ENCODE results near the gene C17orf113. TPM values are rescaled to one million over a fixed set of nuclear protein-coding genes. Genes with fewer than 3 reads are reported as not detected.

The C17orf113 gene
- total RNA-seq (2014; rRNA removed; shearing (Covaris generic)): 2.9 and 3.2 TPM in 2 replicates

DNA sequence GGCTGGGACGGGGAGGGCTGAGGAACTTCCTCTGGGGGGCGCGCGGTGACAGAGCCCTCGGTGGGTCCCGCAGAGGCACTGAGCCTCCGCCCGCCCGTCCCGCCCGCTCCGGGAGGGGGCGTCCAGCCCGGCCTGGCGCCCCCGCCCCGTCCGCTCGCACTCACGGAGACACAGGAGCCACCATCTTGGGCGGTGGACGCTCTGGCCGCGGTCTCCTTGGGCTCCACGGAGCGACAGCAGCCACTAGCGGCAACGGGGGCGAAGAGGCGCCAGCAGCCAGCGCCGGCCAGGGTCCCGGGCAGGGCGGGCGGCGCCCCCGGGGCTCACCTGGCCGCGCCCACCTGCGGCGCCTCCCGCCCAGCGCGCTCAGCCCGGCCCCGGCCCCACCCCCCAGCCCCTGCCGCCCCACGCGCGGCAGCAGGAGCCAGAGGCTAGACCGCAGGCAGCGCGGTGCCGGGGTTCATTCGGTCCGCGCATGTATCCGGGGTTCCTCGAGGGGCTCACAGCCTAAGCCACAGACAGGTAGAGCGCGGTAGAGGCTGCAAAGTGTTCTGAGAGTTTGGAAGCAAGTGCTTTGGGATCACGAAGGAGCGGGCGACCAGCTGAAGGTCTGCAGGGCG, at the start of gene C17orf113:
C17orf113 (minus strand) TSS at position 209 of the 620 bp plus-strand sequence. CDS start 7,225 bp downstream, outside the sequence.

DNA sequence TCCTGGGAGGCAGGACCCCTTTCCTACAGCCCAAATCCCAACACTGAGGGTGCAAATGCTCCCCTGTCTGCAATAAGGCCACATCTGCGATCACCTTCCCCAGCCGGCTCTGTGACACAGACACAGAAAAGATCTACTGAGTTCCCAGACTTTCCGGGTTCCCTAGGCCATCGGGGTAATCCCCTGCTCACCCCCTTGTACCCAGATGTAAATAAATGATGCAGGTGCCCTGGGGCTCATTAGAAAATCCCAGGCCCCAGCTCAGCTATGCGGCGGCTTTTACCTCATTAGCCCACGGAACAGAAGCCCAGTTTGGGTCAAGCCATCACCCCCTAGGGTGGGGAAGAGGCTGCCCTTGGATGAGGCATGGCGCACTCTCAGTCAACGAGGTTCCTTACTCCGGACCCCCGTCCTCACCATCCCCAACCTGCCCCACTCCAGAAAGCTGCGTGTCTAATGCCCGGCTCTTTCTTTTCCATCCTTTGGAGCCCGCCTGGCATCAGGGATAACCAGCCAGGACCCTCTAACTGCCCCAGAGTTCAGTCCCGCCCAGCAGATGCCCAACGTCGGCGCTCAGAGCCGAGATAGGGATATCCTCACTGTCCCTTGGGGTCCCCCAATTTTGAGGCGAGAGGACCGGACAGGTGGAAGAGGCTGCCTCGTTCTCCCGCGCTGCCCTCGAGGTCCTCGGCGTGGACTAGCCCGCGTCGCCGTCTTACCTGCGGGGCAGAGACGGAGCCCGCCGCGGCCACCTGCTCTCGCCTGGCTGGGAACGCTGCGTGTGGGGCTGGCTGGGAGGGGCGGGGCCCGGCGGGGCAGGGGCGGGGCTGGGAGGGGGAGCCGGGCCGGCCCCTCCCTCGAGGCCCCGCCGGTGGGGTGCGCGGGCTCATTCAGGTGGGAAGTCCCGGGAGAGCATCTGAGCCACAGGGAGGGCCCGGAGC, 47.6 kb upstream of the C17orf113 start, which contains the start of gene ZNF385C:
ZNF385C (minus strand) TSS at position 783 of the 941 bp plus-strand sequence. CDS start 35,417 bp downstream, outside the sequence.

DNA sequence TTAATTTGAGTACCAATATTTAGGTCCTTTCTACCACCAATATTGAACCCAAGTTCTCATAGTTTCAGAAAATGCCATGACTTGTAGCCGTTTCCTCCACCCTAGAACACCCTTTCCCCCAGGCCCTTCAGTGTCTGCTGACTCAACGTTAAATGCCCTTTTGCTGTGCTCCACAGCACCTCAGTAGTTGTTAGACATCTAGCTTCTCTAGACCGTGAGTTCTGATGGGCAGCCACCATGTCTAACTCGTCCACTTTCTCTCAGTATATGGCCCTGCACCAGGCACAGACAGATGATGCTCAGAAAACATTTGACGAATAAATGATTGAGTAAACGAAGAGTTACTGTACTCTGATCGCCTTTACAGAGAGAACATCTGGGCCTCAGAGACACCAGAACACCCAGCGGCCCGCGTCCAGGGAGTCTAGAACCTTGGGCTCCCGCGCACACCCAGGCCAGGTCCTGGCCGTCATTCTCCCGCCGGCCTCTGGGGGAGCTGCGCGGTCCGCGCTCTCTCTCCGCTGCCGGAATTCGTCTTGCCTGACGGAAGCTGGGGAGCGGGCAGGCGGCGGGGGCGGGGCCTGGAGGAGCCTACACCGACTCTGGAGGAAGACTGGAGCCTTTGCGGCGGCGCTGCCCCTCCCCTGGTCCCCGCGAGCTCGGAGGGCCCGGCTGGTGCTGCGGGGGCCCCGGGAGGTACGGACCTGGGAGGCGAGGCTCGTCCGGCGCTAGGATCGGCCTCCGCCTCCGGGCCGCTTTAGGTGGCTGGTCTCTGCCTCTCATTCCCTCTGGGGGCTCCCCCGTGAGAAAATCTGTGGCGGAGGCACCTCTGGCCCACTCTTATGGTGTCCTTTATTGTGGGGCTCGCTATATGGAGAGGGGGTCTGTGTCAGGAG, 30.6 kb downstream of the C17orf113 start, which contains the start of gene NKIRAS2:
NKIRAS2 (plus strand) TSS at position 582 of the 896 bp plus-strand sequence. CDS start 1,488 bp downstream, outside the sequence.

DNA sequence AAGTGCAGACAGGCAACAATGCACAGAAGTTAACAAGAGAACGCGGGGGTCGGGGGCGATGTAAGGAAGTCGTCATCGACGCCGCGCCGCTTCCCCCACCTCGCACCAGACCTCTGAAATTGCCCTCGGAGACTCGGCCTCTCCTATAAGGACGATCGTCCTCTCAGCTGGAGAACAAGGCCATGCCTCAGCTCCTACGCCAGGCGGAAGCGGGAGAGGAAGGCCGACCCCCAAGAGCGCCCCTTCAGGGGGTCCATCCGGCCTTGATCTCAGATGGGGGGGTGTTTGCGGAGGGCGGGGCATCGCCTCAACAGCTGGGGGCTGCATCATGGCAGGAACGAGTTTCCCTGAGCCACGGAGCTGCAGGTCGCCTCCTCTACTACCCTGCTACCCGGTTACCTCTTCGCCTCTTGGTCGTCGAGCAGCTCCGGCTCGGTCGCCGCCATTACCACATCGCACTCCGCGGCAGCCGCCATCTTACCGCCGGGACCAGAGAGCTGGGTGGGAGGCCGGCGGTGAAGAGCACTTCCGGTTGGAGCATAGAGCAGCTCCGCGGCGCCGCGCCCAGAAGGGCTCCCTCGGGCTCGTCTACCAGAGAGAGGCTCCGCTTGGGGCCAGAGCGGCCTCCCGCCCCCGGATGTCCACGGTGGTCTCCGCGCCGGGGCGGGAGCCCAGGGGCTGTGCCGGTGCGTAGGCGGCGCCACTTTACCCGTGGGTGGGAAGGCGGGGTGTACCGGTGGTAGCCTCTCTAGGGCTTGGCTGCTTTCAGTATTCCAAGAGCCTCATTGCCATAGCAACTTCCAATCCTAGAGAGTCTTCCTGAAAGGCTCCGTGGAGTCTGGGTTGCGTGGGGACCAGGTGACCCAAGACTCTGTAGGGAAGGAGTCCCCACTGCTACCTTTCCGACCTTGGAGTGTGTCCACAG, 33.2 kb downstream of the C17orf113 start, which contains the start of gene DNAJC7:
DNAJC7 (minus strand) TSS at position 499 of the 925 bp plus-strand sequence; CDS start at position 476, 23 bp downstream.

Other genes with a start within 250 kb of the C17orf113 start
- 53.4 and 66.4 TPM in 2 replicates for gene P3H4, start 238.7 kb downstream of the C17orf113 start, total RNA-seq (2014; rRNA removed; shearing (Covaris generic))
- 259 and 283 TPM in 2 replicates for gene FKBP10, start 237.6 kb downstream of the C17orf113 start, total RNA-seq (2014; rRNA removed; shearing (Covaris generic))
- 85.6 and 94.7 TPM in 2 replicates for gene NT5C3B, start 214.4 kb downstream of the C17orf113 start, total RNA-seq (2014; rRNA removed; shearing (Covaris generic))
- gene KLHL10, start 212.8 kb downstream of the C17orf113 start, total RNA-seq (2014; rRNA removed; shearing (Covaris generic)): not detected in 2 replicates
- 25.5 and 26.7 TPM in 2 replicates for gene KLHL11, start 185.2 kb downstream of the C17orf113 start, total RNA-seq (2014; rRNA removed; shearing (Covaris generic))
- gene ACLY, start 131.7 kb downstream of the C17orf113 start, total RNA-seq (2014; rRNA removed; shearing (Covaris generic)): 124 and 136 TPM in 2 replicates
- gene ODAD4, start 120.0 kb downstream of the C17orf113 start, total RNA-seq (2014; rRNA removed; shearing (Covaris generic)): 7.9 and 9.4 TPM in 2 replicates
- gene CNP, start 83.8 kb downstream of the C17orf113 start, total RNA-seq (2014; rRNA removed; shearing (Covaris generic)): 162 and 173 TPM in 2 replicates
- gene DNAJC7, start 33.2 kb downstream of the C17orf113 start, total RNA-seq (2014; rRNA removed; shearing (Covaris generic)): 129 and 133 TPM in 2 replicates
- gene NKIRAS2, start 30.5 kb downstream of the C17orf113 start, total RNA-seq (2014; rRNA removed; shearing (Covaris generic)): 81.9 and 82.1 TPM in 2 replicates
- 0.11 TPM in 1 of 2 replicates, not detected in the other for gene ZNF385C, start 47.9 kb upstream of the C17orf113 start, total RNA-seq (2014; rRNA removed; shearing (Covaris generic))
- 7.0 and 7.7 TPM in 2 replicates for gene DHX58, start 62.1 kb upstream of the C17orf113 start, total RNA-seq (2014; rRNA removed; shearing (Covaris generic))
- 23.5 and 36.3 TPM in 2 replicates for gene KAT2A, start 70.8 kb upstream of the C17orf113 start, total RNA-seq (2014; rRNA removed; shearing (Covaris generic))
- 0.08 TPM in 1 of 2 replicates, not detected in the other for gene HSPB9, start 72.2 kb upstream of the C17orf113 start, total RNA-seq (2014; rRNA removed; shearing (Covaris generic))
- gene RAB5C, start 104.4 kb upstream of the C17orf113 start, total RNA-seq (2014; rRNA removed; shearing (Covaris generic)): 108 and 130 TPM in 2 replicates
- gene KCNH4, start 130.5 kb upstream of the C17orf113 start, total RNA-seq (2014; rRNA removed; shearing (Covaris generic)): 0.03 and 0.04 TPM in 2 replicates
- gene HCRT, start 134.9 kb upstream of the C17orf113 start, total RNA-seq (2014; rRNA removed; shearing (Covaris generic)): not detected in 2 replicates
- gene GHDC, start 143.9 kb upstream of the C17orf113 start, total RNA-seq (2014; rRNA removed; shearing (Covaris generic)): 17.3 and 20.4 TPM in 2 replicates
- gene STAT5B, start 225.8 kb upstream of the C17orf113 start, total RNA-seq (2014; rRNA removed; shearing (Covaris generic)): 25.1 and 27.2 TPM in 2 replicates
- gene STAT5A, start 237.9 kb upstream of the C17orf113 start, total RNA-seq (2014; rRNA removed; shearing (Covaris generic)): 25.4 and 27.8 TPM in 2 replicates